HG03135 (cell line): ENCODE results near the gene ZNF581.

Experiments
- ATAC-seq: cut with Tn5 transposase; IDR thresholded peaks from one replicate; pipeline ENCODE4 v1.9.1; 2021; ENCODE audit warnings: mild to moderate bottlenecking, moderate library complexity; ENCODE audit not compliant: unreplicated experiment

The ZNF581 gene

DNA sequence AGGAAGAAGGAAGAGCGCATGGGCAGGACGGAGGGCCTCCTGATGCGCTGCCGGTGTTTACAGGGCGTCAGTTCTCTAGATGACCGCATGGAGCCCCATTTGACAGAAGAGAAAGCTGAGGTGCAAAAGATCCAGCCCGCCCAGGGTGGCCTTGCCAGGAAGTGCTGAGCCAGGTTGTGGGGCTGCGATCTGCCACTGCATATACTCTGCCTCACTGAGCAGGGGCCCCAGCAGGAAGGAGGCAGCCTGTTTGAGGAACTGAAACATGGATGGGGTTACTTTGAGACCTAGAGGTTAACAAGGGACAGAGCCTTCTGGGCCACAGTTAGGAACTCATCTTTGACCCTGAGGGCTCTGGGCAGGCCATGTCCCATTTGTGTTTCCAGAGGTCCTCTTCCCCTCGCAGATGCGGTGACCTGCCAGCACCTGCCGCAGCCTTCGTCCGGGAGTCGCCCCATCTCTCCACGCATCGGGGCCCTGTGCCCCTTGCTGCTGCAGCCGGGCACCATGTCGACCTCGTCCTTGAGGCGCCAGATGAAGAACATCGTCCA lies 34.7 kb downstream of the ZNF581 start:
- peak; percentile 68 for ATAC-seq

DNA sequence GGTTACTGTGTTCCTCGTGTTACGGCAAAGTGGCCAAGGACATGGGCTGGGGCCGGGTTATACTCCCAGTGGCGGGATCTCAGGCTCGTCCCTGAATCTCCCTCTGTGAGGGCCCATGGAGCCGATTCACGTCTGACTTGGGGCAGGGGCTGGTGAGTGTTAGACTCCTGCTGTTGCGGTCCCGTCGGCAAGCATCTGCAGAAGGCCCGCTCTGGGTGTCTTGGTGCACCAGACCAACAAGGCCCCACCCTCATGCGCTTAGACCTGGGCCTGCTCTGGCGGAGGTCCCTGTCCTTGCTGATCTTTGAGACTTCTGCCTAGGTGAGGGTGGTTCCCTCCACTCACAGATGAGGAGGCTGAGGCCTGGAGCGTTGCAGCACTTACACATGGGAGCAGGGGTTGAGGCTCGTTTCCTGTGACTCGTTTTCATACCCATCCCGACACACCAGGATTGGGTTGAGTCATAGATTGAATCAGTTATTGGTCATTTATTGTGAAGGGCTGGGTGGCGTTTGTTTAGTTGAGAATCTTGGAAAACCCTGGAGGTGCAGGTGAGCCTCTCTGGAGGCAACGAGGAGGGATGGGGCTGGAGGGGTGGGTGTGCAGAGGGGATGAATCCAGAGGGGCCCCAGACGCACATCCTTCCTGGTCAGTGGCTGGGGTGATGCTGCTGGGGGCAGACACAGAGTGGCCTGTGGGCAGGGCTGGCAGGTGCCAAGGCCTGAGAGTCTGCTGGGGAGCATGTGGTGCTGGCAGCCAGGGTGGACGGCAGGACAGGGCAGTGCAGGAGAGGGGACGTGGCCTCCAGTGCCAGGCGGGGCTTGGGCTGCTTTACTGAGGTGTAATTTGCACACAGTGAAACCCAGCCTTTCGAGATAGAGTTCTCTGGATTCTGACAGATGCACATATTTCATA lies 36.2 kb downstream of the ZNF581 start:
- ATAC-seq, result no peak

DNA sequence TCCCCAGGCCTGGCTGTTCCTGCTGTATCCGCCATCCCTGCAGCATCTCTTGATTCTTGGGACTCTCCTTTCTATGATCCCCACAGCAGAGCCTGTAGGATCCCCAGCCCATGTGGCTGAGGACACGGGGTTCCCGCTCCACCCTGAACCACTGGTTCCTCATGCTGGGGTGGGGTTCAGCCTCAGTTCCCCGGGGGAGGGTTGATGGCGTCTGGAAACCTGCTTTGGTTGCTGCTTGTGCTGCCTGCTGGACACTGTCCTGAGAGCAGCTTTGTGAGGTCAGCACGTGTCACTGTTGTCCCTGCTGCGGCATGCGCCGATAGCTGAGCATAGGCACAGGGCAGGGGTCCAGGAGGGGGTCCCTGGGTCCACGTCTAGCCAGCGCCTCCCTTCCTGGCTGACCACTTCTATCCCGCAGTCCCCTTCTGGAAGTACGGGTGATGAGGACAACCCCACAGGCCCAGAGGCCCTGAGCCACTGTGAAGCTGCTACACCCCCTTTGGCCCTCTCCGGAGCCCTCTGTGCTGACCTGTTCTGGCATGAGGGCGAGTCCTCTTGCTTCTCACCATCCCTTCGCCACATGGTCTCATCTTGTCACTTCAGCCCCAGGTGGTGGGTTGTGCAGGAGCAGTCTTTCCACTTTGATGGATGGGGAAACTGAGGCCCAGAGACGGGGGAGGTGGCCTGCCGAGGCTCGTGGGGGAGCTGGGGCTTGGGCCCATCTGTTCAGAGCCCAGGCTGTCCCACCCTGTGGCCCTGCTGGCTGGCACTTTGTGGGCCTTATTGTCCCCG lies 37.1 kb downstream of the ZNF581 start:
- no peak for ATAC-seq

DNA sequence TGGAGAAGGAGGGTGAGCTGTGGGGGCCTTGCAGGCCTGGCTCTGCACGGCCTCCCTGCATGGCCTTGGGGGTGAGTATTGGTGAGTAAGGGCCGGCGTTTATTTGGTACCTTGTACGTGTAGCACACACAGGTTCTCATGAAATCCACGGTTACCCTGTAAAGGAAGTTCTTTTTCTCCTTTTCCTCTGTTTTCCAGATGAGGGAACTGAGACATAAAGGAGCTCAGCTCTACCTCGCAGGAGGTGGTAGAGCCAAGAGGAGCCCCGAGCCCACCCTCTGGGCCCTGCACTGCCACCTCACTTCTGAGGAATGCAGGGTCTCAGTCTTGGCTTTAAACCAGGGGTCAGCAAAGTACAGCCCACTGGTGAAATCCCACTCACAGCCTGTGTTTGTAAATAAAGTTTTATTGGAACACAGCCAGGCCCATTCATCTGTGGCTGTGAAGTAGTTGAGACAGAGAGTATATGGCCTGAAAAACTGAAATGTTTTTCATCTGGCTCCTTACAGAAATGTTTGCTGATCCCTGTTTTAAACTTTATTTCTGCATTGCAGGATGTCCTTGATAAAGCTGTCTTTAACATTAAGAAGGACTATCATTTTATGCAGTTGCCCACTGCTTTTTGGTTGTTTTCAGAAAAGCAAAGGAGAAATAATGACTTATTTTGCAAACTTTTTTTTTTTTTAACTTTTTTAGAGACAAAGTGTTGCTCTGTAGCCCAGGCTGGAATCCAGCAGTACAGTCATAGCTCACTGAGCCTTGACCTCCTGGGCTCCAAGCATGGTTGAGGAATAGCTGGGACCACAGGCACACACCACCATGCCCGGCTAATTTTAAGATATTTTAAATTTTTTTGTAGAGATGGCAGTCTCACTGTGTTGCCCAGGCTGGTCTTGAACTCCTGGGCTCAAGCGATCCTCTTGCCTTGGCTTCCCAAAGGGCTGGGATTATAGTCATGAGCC lies 38.0 kb downstream of the ZNF581 start:
- no peak for ATAC-seq

DNA sequence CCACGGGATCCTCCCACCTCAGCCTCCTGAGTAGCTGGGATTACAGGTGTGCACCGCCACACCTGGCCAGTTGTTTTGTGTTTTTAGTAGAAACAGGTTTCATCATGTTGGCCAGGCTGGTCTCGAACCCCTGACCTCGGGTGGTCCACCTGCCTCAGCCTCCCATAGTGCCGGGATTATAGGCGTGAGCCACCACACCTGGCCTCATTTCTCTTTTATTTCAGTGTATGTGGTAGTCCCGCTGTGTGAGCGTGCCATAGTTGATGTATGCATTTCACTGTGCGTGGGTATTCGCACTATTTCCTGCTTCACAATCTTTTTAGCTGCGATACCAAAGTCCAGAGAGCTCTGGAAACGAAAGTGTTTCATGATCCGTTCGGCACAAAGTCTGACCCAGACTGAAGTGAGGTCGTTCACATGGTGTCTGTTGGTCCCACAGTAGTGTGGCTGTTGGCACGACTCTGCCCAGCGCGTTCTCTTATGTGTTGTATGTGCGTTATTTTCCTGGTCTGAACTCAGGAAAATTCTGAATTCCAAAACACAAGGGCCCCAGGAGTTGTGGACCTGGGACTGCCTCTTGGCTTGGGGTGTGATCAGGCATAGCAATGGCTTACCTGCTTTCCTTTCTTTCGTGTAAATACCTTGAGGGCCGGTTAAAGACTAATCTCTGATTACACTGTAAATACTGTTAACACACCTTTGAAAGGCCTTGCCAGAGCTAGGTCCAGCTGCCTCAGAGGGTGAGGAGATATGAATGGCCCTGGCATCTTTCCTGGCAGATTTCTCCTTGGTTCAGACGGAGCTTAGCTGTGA lies 40.2 kb downstream of the ZNF581 start:
- ATAC-seq, result no peak

DNA sequence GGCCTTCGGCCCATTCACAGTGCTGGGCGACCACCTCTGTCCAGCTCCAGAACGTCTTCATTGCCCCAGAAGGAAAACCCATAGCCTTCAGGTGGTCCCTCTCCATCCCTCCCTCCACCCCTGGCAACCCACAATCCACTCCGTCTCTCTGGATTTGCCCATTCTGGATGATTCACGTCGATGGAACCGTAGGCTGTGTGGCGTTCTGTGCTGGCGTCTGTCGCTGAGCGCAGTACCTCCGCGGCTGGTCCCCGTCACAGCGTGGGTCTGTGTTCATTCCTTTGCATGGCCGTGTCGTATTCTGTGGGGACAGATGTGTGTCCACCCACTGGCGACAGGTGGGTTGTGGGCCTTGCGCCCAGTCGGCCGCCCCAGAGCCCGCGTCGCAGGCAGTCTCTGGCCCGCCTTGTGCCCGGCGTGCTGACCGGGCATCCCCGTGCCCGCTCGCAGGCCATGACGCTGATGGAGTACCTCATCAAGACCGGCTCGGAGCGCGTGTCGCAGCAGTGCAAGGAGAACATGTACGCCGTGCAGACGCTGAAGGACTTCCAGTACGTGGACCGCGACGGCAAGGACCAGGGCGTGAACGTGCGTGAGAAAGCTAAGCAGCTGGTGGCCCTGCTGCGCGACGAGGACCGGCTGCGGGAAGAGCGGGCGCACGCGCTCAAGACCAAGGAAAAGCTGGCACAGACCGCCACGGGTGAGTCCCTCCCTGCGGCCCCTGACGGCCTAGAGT lies 41.7 kb downstream of the ZNF581 start:
- ATAC-seq, result no peak

DNA sequence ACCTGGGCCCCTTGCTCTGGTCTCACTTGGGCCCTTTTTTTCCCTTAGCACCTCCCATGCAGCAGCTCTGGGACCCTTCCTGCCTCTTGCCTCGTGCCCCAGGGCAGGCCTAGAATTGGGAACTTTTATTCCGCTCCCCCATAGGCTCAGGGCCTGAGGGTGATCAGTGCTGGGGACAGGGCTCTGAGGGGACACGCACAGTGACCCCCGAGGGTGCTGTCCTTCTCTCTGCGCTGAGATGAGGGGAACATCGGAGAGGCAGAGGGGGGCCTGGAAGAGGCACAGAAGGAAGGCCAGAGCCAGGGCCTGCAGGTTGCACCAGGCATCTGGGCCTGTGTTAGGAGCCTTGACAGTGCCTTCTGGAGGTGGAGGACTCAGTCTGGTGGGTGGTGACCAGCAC lies 42.3 kb downstream of the ZNF581 start:
- no peak for ATAC-seq

DNA sequence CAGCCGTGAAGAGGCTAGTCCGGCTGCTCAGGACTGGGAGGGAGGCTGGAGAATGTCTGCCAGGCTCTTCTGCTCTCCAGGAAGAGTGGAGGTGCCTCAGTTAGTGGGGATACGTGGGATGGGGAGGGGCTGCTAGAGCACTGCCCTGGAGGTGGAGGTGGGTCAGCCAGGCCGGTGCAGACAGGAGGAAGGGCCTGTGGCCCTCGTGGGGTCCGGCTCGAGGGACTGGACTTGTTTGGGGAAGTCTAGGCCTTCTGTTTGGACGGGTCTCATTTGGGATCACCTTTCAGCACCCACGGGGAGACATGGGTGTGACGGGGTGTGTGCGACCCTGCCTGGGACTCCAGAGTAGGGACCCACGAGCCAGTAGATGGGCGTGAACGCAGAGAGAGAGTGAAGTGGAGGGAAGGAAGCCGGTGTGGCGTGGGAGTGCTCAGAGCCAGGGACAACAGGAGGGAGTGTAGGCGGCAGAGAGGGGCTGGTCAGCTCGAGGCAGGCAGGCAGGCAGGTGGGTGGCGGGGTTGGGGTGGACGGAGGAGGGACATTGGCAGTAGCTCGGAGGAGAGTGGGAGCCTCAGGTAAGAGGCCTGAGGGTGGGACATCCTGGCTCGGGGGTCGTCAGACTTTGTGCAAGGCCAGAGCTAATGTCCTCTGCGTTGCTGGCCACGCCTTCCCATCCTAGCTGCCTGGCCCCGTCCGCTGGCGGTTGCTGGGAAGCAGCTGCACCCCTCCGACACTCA lies 43.0 kb downstream of the ZNF581 start:
- ATAC-seq, result no peak

DNA sequence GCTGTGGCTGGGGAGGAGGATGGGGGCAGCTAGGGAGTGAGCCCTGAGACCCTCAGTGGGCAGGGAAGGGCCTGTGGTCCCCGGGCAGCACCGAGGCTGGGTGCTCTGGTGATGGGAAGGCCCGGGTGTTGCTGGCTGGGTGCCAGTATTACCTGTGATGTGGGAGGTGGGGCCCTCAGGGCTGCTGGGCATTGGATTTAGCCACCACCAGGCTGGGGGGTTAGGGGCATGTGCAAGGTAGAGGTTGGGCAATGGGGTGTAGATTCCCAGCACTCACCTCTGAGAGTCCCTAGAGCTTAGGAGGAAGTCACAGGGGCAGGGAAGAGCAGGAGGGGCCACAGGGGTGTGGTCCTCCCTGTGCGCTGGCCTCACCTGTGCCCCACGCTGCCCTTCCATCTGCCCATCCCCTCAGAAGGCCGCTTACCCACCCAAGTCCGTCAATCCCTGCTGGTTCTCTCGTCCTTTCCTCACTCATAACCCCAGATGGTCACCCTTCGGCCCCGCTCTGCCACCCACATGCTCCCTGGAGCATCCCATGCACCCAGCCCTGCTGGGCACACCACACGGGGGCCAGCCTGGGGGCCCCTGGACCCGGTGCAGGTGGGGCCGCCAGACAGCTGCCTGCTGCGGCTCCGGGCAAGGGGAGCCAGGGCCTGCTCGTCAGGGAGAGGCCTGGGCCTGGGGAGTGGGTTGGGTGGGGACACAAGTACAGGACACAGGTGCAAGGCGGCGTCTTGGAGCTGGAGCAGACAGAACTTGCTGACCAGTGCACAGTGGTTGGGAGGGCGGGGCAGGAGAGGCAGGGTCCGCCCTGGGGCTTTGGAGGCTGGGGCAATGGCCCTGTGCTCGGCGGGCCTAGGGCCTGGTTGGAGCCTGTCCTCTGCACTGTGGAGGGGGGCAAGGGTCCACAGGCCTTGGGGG lies 44.1 kb downstream of the ZNF581 start:
- ATAC-seq, result no peak

DNA sequence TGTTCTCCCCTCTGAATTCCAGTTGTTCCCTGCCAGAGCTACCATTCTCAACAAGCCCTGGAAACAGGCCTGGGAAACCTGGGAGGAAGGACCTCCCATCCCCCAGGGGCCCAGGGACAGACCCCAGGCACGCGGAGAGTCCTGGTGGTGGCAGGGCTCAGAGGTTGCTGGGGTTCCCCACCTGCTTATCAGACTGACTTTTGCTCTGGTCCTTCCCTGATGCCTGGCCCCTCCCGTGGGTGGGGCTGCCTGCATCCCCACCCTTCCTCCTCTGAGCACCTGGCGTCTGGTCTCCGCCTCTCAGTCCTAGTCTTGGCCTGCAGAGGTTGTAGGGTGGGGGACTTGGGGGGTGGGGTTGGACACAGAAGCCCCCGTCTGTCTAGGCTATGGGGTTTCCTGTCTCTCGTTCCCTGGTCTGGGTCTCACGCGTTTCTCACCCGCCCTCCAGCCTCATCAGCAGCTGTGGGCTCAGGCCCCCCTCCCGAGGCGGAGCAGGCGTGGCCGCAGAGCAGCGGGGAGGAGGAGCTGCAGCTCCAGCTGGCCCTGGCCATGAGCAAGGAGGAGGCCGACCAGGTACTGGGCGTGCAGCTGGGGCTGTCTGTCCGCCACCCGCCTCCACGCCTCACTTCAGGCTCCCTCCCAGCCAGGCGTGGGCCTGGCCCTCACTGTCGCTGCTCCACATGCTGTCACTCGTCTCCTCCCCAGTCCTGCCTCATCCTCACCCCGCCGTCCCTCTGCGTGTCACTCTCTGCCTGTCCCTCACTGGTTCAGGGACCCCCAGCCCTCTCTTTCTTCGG lies 45.2 kb downstream of the ZNF581 start:
- no peak for ATAC-seq

DNA sequence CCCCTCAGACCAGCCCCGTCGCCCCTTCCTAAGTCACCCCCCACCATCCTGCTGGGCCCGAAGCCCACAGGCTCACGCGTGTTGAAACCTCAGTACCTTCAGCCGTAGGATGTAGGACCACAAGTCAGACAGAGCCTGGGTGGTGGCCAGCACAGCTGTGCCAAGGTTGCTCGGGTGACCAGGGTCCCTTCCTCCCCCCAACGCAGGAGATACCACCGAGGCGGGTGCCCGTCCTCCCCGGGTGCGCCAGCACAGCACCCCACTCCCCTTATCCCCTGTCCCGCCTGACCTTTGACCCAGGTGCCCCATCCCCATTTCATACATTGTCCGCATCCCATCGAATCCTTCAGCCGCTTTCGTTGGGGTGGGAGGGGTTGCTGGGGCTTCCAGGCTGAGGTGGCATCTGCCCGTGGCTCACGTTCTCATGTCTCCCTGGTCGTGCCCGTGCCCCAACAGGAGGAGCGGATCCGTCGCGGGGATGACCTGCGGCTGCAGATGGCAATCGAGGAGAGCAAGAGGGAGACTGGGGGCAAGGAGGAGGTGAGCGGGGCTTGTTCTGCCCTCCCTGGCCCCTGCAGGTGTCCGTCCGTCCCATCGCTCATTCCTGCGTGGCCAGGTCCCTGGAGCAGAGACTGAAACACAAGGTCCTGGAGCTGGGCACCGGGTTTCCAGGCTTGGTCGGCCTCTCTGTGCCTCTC lies 46.1 kb downstream of the ZNF581 start:
- no peak for ATAC-seq

DNA sequence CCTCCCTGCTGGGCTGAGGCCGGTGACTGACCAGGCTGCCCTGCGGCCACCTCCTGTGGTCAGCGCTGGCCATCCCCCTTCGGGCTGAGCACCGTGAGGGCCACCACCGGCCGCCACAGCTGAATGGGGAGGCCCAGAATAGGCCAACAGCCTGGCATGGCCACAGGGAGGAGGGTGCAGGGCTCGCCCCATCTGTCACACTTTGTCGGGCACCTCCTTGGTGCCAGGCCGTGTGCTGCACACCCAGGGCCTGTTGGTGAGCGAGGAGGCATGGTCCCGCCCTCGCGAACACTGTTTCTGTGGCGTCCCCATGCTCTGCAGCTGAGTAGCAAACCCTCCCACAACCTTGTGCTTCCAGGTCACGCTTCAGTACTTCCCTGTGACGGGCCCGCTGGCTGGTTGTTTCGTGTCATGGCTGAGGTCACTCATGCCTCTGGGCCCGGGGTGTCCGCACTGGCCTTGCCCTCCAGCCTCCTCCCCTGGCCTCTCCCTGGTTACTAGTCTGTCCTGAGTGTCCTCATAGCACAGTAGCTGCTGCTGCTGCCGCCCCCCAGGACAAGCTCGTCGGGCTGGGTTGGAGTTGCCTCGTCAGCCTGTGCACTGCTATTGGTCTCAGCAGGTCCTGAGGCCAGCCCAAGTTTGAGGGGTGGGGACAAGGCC lies 46.8 kb downstream of the ZNF581 start:
- ATAC-seq, result no peak

DNA sequence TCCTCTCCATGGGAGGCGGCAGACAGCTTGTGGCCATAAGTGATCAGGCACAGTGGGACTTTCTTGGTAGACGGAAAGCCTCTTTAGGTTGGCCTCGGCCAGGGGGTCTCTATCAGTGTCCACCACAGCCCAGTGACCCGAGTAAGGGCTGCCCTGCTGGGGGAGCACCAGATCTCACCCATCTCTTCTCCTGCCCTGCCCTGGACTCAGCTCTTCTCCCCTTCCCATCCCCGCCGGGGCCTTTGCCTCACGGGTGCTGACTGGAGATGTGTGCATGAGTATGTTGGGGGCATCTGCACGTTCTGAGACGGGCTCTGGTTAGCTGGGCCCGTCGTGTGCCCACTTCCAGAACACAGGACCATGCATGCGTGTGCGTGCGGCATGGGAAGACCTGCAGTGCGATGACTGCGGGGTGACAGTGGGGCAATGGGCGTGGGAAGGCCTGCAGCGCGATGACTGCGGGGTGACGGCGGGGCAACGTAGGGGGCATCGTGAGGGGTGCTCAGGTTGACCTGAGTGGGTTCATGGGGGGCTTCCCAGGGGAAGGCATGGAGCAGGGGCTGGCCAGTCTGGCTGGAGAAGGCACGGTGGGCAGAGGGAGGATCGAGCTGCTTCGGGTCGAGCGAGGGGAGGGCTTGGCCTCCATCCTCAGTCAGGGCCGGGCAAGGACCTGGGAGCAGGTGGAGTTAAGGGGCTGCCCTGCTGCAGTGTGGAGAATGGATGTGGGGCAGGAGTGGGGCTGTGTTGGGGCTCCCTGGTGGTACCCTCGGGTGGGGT lies 47.5 kb downstream of the ZNF581 start:
- ATAC-seq, result no peak

DNA sequence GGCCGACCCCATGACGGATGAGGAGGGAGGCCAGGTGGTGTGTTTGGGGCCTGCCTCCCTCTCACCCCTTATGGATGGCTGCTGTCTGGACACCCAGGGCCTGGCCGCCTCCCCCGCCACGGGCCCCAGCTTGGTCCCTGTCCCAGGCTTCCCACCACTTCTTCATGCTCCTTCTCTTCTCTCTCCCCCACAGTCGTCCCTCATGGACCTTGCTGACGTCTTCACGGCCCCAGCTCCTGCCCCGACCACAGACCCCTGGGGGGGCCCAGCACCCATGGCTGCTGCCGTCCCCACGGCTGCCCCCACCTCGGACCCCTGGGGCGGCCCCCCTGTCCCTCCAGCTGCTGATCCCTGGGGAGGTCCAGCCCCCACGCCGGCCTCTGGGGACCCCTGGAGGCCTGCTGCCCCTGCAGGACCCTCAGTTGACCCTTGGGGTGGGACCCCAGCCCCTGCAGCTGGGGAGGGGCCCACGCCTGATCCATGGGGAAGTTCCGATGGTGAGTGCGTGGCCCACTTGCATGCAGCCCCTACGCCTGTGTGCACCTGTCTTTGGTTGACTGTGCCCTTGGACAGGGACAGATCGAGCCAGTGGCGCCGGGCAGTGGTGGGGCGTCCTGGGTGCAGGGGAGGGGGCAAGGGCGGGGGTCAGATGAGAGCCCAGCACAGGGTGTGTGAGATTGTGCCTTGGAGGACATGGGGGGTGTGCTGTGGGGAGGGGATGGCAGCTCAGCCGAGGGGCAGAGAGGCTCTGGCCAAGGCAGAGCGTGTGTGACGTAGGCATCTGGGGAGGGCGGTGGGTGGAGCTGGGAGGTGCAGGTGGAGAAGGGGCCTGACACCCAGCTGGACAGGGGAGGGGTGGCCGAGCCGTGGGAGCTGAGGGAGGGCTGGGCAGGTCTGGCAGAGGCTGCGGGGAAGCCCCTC lies 48.4 kb downstream of the ZNF581 start:
- ATAC-seq, result no peak
